H1 (cell line): ENCODE measurements around the gene RBM5. TPM values are rescaled to one million over a fixed set of nuclear protein-coding genes. Genes with fewer than 3 reads are reported as not detected.

Experiments used
- CTCF ChIA-PET: fragments of 300-600 bp; sonication (Branson Sonifier 250); formaldehyde crosslinking; loops from one replicate; lab custom pipeline; 2021; ENCODE audit not compliant: partially characterized antibody; lab: Charles Lee
- POLR2A ChIA-PET: fragments of 300-600 bp; sonication (Branson Sonifier 250); formaldehyde crosslinking; loops from one replicate; lab custom pipeline; 2021; ENCODE audit warnings: inconsistent platforms; ENCODE audit not compliant: partially characterized antibody; lab: Charles Lee
- DNase-seq, 2 experiments: peaks; one replicate each; pipeline versions ENCODE4 v3.0.0 to v3.0.0-alpha.2; 2010 to 2022; ENCODE audit warnings: low spot score in 2 of 2, low read depth in 1 of 2, mixed read lengths in 1 of 2
- FAIRE-seq: peaks from 2 replicates; lab custom pipeline; 2011; peaks lifted over from hg19 to GRCh38; lab: Jason Lieb, UNC
- H2AFZ ChIP-seq: 2 replicates; pipeline ENCODE4 v1.8.1; 2012; ENCODE audit warnings: low read length, inconsistent platforms
- H2AK5ac ChIP-seq: 2 replicates; pipeline ENCODE4 v1.6.1; 2013; ENCODE audit warnings: low read depth, low read length
- H2BK120ac ChIP-seq: replicated peaks from 2 replicates; pipeline ENCODE3; 2013; ENCODE audit warnings: low read depth, low read length, inconsistent platforms
- H2BK12ac ChIP-seq: 2 replicates; pipeline ENCODE4 v1.6.1; 2013; ENCODE audit warnings: low read depth, low read length
- H2BK15ac ChIP-seq: 2 replicates; pipeline ENCODE4 v1.6.1; 2013; ENCODE audit warnings: low read length
- H2BK20ac ChIP-seq: 2 replicates; pipeline ENCODE4 v1.6.1; 2013; ENCODE audit warnings: low read length
- H2BK5ac ChIP-seq: 2 replicates; pipeline ENCODE4 v1.6.1; 2013; ENCODE audit warnings: low read depth, low read length
- H3K14ac ChIP-seq: 2 replicates; pipeline ENCODE4 v1.6.1; 2013; ENCODE audit warnings: inconsistent platforms; ENCODE audit not compliant: insufficient read length
- H3K18ac ChIP-seq: 2 replicates; pipeline ENCODE4 v1.6.1; 2013; ENCODE audit warnings: low read length; ENCODE audit errors: extremely low read depth
- H3K23ac ChIP-seq: 2 replicates; pipeline ENCODE4 v1.6.1; 2013; ENCODE audit warnings: inconsistent platforms; ENCODE audit not compliant: insufficient read length
- H3K23me2 ChIP-seq: 2 replicates; pipeline ENCODE4 v1.6.1; 2013; ENCODE audit warnings: low read depth, low read length
- H3K27ac ChIP-seq: 2 replicates; pipeline ENCODE4 v1.6.1; 2011; ENCODE audit warnings: low read depth, low read length, inconsistent platforms
- H3K27me3 ChIP-seq, 4 experiments: replicated peaks in 1 of 4; 1 replicate in 1 of 4; 2 replicates in 3 of 4; pipeline versions ENCODE4 v1.6.1 to v1.8.1; 2011 to 2013; ENCODE audit warnings: low read length in 3 of 4, mild to moderate bottlenecking in 3 of 4, inconsistent platforms in 2 of 4, mixed read lengths in 2 of 4, moderate library complexity in 1 of 4; ENCODE audit not compliant: control insufficient read depth in 3 of 4, insufficient read depth in 3 of 4; ENCODE audit errors: extremely low read depth in 1 of 4
- H3K36me3 ChIP-seq, 4 experiments: 2 replicates each; pipeline versions ENCODE4 v1.6.1 to v1.8.1; 2011 to 2013; ENCODE audit warnings: mild to moderate bottlenecking in 4 of 4, low read length in 3 of 4, moderate library complexity in 2 of 4, control low read depth in 1 of 4, inconsistent platforms in 1 of 4; ENCODE audit not compliant: insufficient read depth in 4 of 4, control insufficient read depth in 2 of 4
- H3K4ac ChIP-seq: replicated peaks from 2 replicates; pipeline ENCODE3; 2013; ENCODE audit warnings: low read length, low read depth, mixed read lengths, inconsistent platforms; ENCODE audit not compliant: insufficient read length
- H3K4me1 ChIP-seq, 4 experiments: replicated peaks in 1 of 4; 1 replicate in 1 of 4; 2 replicates in 3 of 4; pipeline versions ENCODE4 v1.6.1 to v1.8.1; 2011 to 2013; ENCODE audit warnings: low read length in 3 of 4, inconsistent platforms in 2 of 4, mixed read lengths in 1 of 4; ENCODE audit not compliant: insufficient read depth in 4 of 4, control insufficient read depth in 3 of 4
- H3K4me2 ChIP-seq, 2 experiments: 2 replicates each; pipeline versions ENCODE4 v1.6.1 to v1.8.1; 2011 to 2013; ENCODE audit warnings: low read depth in 2 of 2, low read length in 2 of 2, control low read depth in 1 of 2, inconsistent platforms in 1 of 2, mild to moderate bottlenecking in 1 of 2; ENCODE audit not compliant: insufficient read depth in 1 of 2
- H3K4me3 ChIP-seq, 4 experiments: fragments of 200-600, 300-600 bp in 1 of 4; sonication (generic), shearing (Covaris generic), sonication (Bioruptor Twin) in 1 of 4; 2 replicates each; pipeline versions ENCODE4 v1.5.1 to v1.8.1; 2011 to 2016; ENCODE audit warnings: low read length in 4 of 4, low read depth in 3 of 4, control low read depth in 2 of 4, inconsistent platforms in 2 of 4, mild to moderate bottlenecking in 2 of 4, mixed read lengths in 1 of 4, moderate library complexity in 1 of 4; ENCODE audit not compliant: insufficient read depth in 2 of 4; ENCODE audit errors: extremely low read depth in 1 of 4
- H3K56ac ChIP-seq: replicated peaks from 2 replicates; pipeline ENCODE3; 2013; ENCODE audit warnings: low read depth, mild to moderate bottlenecking, mixed read lengths, low read length, inconsistent platforms; ENCODE audit not compliant: insufficient read length
- H3K79me1 ChIP-seq: 2 replicates; pipeline ENCODE4 v1.6.1; 2013; ENCODE audit warnings: low read depth, low read length, control low read depth
- H3K79me2 ChIP-seq, 2 experiments: 2 replicates each; pipeline versions ENCODE4 v1.6.1 to v1.8.1; 2012 to 2013; ENCODE audit warnings: low read length in 2 of 2, mild to moderate bottlenecking in 2 of 2, inconsistent platforms in 1 of 2; ENCODE audit not compliant: insufficient read depth in 2 of 2, control insufficient read depth in 1 of 2
- H3K9ac ChIP-seq, 4 experiments: replicated peaks in 1 of 4; 1 replicate in 1 of 4; 2 replicates in 3 of 4; pipeline versions ENCODE4 v1.6.1 to v1.8.1; 2011 to 2013; ENCODE audit warnings: low read depth in 3 of 4, low read length in 3 of 4, control low read depth in 2 of 4, mild to moderate bottlenecking in 2 of 4, moderate library complexity in 2 of 4, inconsistent platforms in 1 of 4; ENCODE audit errors: extremely low read depth in 1 of 4
- H3K9me3 ChIP-seq, 2 experiments: 2 replicates each; pipeline versions ENCODE4 v1.6.1 to v1.8.1; 2012 to 2013; ENCODE audit warnings: mild to moderate bottlenecking in 2 of 2, moderate library complexity in 2 of 2, control low read depth in 1 of 2, inconsistent platforms in 1 of 2, low read depth in 1 of 2, low read length in 1 of 2, mixed read lengths in 1 of 2; ENCODE audit not compliant: insufficient read depth in 2 of 2
- H4K20me1 ChIP-seq, 2 experiments: replicated peaks in 1 of 2; 2 replicates each; pipeline versions ENCODE3 to v1.8.1; 2011 to 2013; ENCODE audit warnings: inconsistent platforms in 2 of 2, low read length in 2 of 2, mild to moderate bottlenecking in 1 of 2; ENCODE audit not compliant: insufficient read depth in 2 of 2, control insufficient read depth in 1 of 2
- H4K5ac ChIP-seq: 2 replicates; pipeline ENCODE4 v1.6.1; 2013; ENCODE audit warnings: low read length, low read depth, mixed read lengths, inconsistent platforms; ENCODE audit not compliant: insufficient read length
- H4K8ac ChIP-seq: 2 replicates; pipeline ENCODE4 v1.8.0; 2013; ENCODE audit warnings: mild to moderate bottlenecking, moderate library complexity, low read length, inconsistent platforms; ENCODE audit not compliant: insufficient read depth; ENCODE audit errors: extremely low read depth
- H4K91ac ChIP-seq: replicated peaks from 2 replicates; pipeline ENCODE3; 2013; ENCODE audit warnings: low read length, mixed read lengths, inconsistent platforms; ENCODE audit not compliant: insufficient read length
- ASH2L ChIP-seq: fragments of 200-600, 300-600 bp; sonication (generic); IDR thresholded peaks from one replicate; pipeline ENCODE4 v1.7.1; 2017; ENCODE audit warnings: low read length
- GABPA ChIP-seq: IDR thresholded peaks from 2 replicates; pipeline ENCODE4 v1.6.1; 2011; ENCODE audit warnings: mild to moderate bottlenecking, low read length, moderate library complexity, borderline replicate concordance; ENCODE audit not compliant: insufficient read depth
- WGBS, 2 experiments: shearing (Covaris generic) in 1 of 2; methylation state at CpG; one replicate each; pipeline versions ENCODE4 v1.1.6 to v1.1.7; 2013 to 2015; ENCODE audit warnings: low lambda C conversion rate in 2 of 2, mixed read lengths in 2 of 2, inconsistent platforms in 1 of 2, low coverage in 1 of 2, missing lambda C conversion rate in 1 of 2; ENCODE audit not compliant: insufficient replicate concordance in 2 of 2, insufficient coverage in 1 of 2, insufficient read length in 1 of 2; ENCODE audit errors: extremely low coverage in 1 of 2, missing lambda C conversion rate in 1 of 2; 5-methylcytosine and 5-hydroxymethylcytosine counted together
- polyA plus RNA-seq, 7 experiments: library from polyadenylated mRNA; depleted of rRNA in 3 of 7; stranded (reverse) in 5 of 7; unstranded in 2 of 7; fragments of >200 nt in 5 of 7; fragments of 200-250 nt in 2 of 7; gene quantifications; 1 replicate in 5 of 7; 2 replicates in 1 of 7; 4 replicates in 1 of 7; pipeline versions ENCODE4 v1.2.1 to v1.2.3, GENCODE V29; 2011 to 2013; ENCODE audit warnings: missing spikeins in 2 of 7, mixed read lengths in 2 of 7
- total RNA-seq: library from RNA; stranded (reverse); fragmentation: NEBNext Ultra II Directional; extraction: Animal tissue kit (Norgen Biotek cat#: 25700); gene quantifications from 2 replicates; pipeline ENCODE4 v1.2.1, GENCODE V29; 2021

The RBM5 gene
- total and polyA plus RNA-seq, 2 of the 8 experiments (the other 6 are each of a cell fraction or from before 2014, with no cell fraction given) = 82.7 to 144 TPM

GRCh38 chr3:50155491-50155878 lies 66.8 kb downstream of the RBM5 start:
- WGBS, 2 experiments = 1% methylated on average over 16 of the region's 37 CpGs; no CpG with 5 or more reads in 1 of the 2 experiments
- Histone ChIP-seq H3K23me2 (peaks cover 17% of the 10 kb centered on the region; the same call in 1 of the 2 replicates), H2BK5ac (no peak overlapping the region), H3K36me3 (peaks cover 0 to 8% (median 2%) of the 10 kb centered on the region in 4 experiments; a peak in 1 of 8 replicates), H3K4me3 (peak overlapping the region; percentile 69 to 78 (median 72)), H3K4me2 (peak overlapping the region; percentile 94 to 97), H3K79me1 (peaks cover 10% of the 10 kb centered on the region; the same call in 1 of the 2 replicates), H3K56ac (no peak overlapping the region), H3K9ac (peak overlapping the region in 3 of 4 experiments; percentile 54 to 62 (median 58); a peak in 6 of 7 replicates), H3K27me3 (peaks cover 2 to 19% (median 15%) of the 10 kb centered on the region in 4 experiments; a peak in 6 of 7 replicates), H2BK20ac (no peak overlapping the region), H2AFZ (no peak overlapping the region), H4K91ac (no peak overlapping the region), H3K27ac (no peak overlapping the region), H2BK120ac (no peak overlapping the region), H2AK5ac (no peak overlapping the region; the same call in 1 of the 2 replicates), H3K14ac (no peak overlapping the region), H4K20me1 (peaks cover 3 to 12% of the 10 kb centered on the region in 2 experiments), H3K79me2 (peaks cover 0 to 24% of the 10 kb centered on the region in 2 experiments; a peak in 1 of 4 replicates), H3K18ac (peak overlapping the region; percentile 71), H3K23ac (no peak overlapping the region), H4K5ac (no peak overlapping the region), H2BK12ac (0 out of 2 replicates have a peak overlapping the region, but pooled peaks have one; percentile 84), H2BK15ac (peak overlapping the region; percentile 88; the same call in 1 of the 2 replicates), H4K8ac (no peak overlapping the region; the same call in 1 of the 2 replicates), H3K4me1 (peaks cover under 1 to 50% (median 38%) of the 10 kb centered on the region in 4 experiments), H3K4ac (no peak overlapping the region), H3K9me3 (no peaks in the 10 kb centered on the region)
- DNase-seq = peak in 1 of 2 experiments; percentile 63
- ChIA-PET CTCF (interaction anchor here (1.0 to 2.0 kb wide), 11 partner anchors 18 to 100 kb away, joined by 3 to 21 read pairs (median 5); no protein-coding TSS in a partner anchor), POLR2A (interaction anchor here (0.6 to 6.6 kb wide), 11 partner anchors 12 to 173 kb away, joined by 3 to 65 read pairs (median 6); partner anchors contain the start of gene TUSC2)
- TF ChIP-seq GABPA (no peak), ASH2L (peak; percentile 43)
- no peak for FAIRE-seq
